Retina (tissue), 1 donor: ENCODE results near the gene COPE.

ENCODE experiments used
- DNase-seq: peaks from one replicate; pipeline ENCODE4 v3.0.0-alpha.2; 2016

The COPE gene

DNA sequence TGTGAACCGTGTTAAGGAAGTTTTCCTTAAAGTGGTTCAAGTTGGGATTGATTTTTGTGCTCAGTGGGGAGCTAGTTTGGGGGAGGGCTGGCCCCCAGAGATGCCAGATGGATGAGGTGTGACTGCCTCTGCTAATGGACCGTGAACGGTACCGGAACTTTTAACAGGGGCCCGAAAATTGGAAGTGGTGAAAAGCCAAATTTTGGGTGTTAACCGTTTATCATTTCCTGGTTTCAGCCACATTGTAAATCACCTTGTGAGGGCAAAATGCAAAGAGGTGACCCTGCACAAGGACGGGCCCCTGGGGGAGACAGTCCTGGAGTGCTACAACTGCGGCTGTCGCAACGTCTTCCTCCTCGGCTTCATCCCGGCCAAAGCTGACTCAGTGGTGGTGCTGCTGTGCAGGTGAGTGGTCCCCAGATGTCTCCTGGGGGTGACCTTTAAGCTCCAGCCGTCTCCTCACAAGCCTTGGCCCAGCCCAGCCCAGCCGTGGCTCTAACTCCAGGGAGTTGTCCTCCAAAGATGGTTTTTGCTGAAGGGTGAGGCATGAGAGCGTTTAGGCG is 69.3 kb downstream of the COPE start:
- no peak for DNase-seq
